DMS153 (cell line): ENCODE results near the gene EHD4.

ENCODE experiments used
- DNase-seq: peaks from one replicate; lab custom pipeline; 2025; lab: John Stamatoyannopoulos, UW

The EHD4 gene

GRCh38 chr15:41936649-41937567 is 35.4 kb downstream of the EHD4 start:
- no peak for DNase-seq

DNA sequence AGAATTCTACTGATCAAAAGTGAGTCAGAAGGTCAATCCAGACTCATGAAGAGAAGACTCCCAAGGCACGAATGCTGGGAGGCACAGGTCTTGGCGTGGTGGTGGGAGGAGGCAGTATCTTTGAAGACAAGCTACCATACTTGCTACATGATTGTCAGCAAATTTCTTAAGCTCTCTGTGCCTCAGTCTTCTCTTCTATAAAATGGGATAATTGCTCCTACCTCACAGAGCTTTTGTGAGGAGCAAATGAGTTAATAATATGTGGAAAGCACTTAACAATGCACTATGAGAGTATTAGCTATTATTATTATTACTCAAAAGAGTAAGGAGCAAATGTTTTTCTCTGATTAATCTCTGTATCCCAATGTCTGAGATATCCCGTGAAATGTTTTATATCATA is 36.2 kb downstream of the EHD4 start:
- DNase-seq, result no peak

GRCh38 chr15:41935566-41936020 is 36.8 kb downstream of the EHD4 start:
- no peak for DNase-seq

GRCh38 chr15:41934843-41935242 is 37.5 kb downstream of the EHD4 start:
- no peak for DNase-seq

GRCh38 chr15:41933771-41934170 is 38.6 kb downstream of the EHD4 start:
- no peak for DNase-seq

DNA sequence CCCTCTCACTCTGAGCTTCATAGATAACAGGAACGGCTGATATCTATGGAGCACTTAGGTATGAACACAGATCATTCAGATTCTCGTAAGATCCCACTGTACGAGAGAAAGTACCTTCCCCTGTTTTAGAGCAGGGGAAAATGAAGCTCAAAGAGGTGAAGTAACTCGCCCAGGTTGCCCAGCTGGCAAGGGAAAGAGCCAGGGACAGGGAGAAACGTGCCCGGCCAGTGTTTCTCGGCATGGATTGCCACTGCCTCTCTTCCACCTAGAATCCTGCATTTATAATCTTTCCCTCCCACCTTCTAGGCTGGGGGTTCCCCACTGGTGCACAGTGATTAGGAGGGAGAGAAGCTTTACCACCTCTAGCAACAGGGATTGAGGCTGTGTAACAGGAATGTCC is 39.0 kb downstream of the EHD4 start:
- DNase-seq, result no peak

GRCh38 chr15:41932511-41933289 is 39.7 kb downstream of the EHD4 start:
- DNase-seq, result no peak

GRCh38 chr15:41932101-41932500 is 40.3 kb downstream of the EHD4 start:
- no peak for DNase-seq

DNA sequence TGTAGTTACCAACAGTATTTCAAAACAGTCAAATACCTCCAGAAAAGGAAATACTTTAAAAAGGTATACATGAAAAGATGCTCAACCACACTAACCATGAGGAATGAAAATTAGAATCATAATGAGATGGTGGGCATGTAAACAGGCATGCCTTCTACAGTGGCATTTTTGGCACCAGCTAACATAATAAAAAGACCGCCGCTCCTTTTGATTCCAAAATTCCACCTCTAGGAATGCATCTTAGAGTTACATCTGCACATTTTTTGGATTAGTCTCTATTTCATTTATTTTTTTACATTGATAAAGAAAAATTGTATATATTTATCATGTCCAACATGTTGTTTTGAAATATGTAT is 41.5 kb downstream of the EHD4 start:
- DNase-seq, result no peak

DNA sequence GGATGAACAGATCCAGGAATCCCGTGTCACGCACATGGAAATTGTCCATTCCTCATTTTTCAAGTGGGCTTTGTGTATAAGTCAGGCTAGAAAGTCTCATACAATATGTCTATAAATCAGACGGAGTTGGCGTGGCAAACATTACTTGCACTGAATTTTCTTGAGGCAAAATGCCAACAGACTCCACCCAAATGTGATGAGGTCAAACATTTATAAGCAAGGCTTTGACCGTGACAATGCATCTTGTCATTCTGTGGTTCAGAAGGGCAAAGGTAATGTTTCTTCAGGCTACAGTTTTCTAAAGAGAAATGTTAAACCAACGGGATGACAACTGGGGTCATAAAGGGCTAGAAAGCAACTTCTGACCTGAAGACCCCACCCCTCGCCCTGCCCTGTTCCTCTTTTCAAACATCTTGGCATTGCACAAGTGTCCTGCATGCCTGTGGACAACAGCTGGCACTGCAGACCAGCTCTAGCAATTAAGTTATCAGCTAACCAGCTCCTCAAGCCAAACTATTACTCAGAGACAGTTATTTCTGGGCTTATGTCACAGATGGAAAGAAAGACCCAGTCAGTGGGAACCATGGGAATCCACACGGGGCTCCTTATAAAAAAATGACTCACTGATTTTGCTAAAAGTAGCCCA is 42.0 kb downstream of the EHD4 start:
- DNase-seq, result no peak

DNA sequence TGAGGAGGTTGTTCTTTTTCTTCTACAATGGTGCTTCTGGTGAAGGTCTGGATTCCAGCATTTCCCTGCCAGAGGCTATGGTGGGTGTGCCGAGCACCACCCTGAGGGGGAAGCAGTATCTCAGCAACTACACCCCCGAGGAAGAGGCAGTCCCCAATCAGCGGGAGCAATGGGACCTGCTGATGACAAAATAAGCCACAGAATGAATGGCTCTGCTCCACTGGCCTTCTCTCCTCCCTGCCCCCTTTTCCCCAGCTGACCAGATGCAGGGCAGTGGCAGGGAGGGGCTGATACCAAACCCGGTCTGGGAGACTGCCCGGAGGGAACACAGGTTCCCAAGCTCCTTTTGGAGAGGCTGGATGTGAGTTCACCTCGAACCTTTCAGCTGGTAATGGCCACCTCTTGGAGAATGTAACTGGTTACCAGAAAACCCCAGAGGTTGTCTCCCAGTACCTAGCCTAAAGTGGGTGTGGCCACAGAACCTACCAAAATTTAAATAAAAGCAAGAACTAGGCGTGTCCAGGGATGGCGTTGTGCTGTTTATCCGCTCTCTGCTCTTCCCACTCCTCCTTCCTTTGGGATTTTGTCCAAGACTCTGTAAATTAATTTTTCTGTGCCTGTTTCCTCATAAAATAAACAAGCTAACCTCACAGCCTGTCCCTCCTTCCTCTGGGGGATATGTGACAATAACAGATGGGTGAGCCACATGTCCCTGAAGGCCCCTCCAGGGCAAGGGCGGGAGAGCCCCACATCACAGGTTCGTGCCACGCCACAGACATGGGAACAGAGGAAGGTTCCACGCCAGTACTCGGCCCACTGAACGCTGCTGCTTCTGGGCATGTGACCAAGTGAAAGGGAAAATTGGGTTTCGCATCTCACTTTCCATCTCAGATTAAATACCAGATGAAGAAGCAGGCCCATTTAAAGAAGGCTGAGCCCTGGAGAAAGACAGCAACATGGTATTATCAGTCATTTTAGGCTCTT is 43.4 kb downstream of the EHD4 start:
- DNase-seq, result no peak

DNA sequence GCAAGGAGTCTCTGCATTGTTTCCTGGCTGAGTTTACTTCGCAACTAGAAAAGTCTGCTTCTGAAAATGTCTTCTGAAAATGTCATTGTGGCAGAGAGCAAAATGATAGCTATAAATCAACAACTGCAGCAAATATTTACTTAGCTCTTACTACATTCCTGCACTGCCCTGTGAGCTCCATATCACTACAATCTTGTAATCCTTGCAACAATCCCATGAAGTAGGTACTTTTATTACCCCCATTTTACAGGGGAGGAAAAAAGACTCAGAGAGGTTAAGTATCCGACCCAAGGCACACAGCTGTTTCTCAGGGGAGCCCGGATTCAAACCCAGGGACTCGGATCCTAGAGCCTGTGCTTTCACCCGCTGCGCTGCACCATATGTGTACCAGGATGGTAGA is 44.3 kb downstream of the EHD4 start:
- DNase-seq, result no peak

GRCh38 chr15:41927536-41927935 is 44.8 kb downstream of the EHD4 start:
- no peak for DNase-seq

- no peak for DNase-seq
Observed at GRCh38 chr15:41926185-41927056, 45.9 kb downstream of the EHD4 start.

GRCh38 chr15:41925086-41925608 is 47.2 kb downstream of the EHD4 start:
- no peak for DNase-seq

- DNase-seq, result no peak
Observed at GRCh38 chr15:41923401-41923997, 48.9 kb downstream of the EHD4 start.

- DNase-seq, result no peak
Observed at GRCh38 chr15:41922353-41922752, 50.0 kb downstream of the EHD4 start.

GRCh38 chr15:41921639-41922038 is 50.7 kb downstream of the EHD4 start:
- no peak for DNase-seq

- no peak for DNase-seq
Observed at GRCh38 chr15:41921167-41921566, 51.2 kb downstream of the EHD4 start.
